ENCODE measurements around the gene PRDM15.

Gene PRDM15

DNA sequence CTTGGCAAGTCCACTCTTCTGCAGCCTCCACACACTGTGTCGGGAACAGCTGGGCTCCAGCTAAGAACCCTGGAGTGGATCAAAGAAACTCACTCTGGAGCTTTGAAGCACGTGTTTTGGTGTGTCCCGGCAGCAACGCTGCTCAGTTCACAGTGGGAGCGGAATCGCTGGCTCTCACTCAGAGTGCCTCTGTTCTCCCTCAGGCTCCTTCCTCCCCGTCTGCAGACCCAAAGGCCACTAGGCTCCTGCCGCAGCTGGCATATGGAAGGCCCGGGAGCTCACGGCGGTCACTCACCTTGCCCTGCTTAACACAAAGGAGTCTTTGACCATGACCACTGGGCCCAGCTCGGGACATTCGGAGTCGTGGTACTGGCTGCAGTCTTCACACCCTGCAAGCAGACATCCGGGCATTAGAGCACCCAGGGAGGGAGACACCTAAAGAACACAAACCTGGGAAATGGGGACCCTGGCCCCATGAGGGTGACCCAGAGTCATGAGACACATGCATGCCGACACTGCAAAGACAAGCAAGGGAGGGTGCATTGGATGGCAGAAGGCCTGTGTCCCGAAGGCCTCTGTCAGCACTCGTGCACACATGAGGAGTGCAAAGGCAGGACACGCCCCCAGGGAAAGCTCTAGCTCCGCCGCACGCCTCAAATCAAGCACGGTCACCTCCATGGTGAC lies 19.7 kb downstream of the PRDM15 start:
- no peak for DNase-seq

- no peak for DNase-seq
Observed at GRCh38 chr21:41858466-41859296, 20.5 kb downstream of the PRDM15 start.

DNA sequence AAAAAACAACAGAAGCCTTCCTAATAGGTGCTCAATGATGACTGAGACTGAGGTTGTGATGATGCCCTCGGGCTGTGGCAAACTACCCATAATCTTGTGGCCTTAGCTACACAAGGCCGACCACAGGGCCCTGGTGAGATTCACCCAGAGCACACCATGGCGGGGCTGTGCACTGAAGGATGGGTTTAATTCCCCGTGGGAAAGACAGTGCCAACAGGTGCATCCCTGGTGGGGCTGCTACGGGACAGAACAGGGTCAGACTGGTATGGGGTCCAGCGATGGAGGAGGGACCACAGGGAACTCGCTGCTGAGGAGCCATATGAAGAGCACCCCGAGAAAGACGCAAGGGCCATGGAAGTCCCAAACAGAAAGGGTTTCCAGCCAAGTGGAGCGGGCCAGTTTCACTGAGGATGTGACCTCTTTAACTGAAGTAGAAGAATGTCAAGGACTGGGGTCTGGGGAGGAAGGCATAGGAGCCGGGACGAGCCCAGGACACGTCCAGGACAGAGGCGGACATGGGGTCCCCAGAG lies 21.3 kb downstream of the PRDM15 start:
- no peak for DNase-seq

- DNase-seq: no peak
Observed at GRCh38 chr21:41856572-41856971, 22.6 kb downstream of the PRDM15 start.

- no peak for DNase-seq
Observed at GRCh38 chr21:41854426-41854995, 24.6 kb downstream of the PRDM15 start.

DNA sequence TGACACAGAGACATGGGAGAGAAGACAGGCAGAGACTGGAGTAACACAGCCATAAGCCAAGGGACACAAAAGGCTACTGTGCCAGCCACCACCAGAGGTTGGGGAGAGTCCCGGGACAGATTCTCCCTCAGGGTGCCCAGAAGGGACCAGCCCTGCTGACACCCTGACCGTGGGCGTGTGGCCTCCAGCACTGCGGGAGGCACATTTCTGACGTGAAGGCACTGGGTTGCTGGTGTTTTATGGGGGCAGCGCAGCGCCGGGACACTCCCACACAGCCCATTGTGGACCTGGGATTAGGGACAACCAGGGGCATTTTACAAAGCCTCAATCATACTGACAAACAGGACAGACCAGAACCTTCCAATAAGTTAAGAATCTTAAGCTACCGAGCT lies 26.2 kb downstream of the PRDM15 start:
- DNase-seq: no peak

- no peak for DNase-seq
Observed at GRCh38 chr21:41852151-41852928, 26.8 kb downstream of the PRDM15 start.

DNA sequence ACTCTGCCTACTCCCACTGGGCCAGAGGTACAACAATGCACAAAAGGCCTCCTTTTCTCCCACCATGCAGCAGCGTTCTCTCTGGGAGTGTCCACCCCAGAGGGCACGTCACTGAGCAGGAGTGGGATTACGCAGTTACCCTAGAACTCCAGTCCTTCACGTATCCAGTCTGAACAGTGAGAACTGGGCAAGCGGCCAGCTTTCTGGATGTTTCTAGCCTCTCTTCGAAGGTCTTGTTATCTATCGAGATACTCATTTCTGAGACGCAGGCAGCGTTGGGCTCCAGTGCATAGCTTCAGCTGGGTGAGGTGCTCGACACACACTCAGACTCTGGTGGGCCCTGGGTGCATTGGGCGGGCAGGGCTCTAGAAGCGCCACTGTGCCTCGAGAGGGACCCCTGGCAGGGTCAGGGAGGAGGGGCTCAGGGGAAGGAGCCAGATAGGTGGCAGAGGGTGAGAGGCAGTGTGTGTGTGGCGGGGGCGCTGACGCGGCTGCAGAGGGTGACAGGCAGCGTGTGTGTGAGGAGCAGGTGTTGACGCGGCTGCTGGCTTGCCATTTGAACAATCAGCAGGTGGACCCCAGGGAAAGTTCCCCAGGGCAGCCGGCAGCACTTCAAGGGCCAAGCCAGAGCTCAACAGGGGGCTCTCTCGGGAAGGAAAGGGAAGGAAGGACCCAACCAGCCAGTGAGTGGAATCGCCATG lies 27.9 kb downstream of the PRDM15 start:
- DNase-seq: no peak

DNA sequence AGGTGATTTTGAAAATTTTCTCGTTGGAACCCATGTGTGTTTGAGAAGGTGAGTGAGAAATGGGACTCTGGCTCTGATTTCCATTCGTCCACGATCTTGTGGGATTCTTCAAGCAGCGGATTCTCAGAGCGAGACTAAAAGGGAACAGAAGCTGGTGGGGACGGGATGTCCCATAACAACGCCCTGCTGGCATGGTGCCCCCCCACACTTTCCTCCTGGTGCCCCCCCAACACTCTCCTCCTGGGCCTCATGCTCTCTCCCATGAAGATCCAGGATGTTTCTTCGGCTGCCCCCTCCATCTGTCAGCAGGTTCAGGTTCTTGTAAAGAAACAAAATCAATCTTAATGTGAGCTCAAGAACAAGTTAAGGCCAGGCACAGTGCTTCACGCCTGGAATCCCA lies 29.1 kb downstream of the PRDM15 start:
- DNase-seq: no peak

- DNase-seq: no peak
Observed at GRCh38 chr21:41848958-41849580, 30.1 kb downstream of the PRDM15 start.

- no peak for DNase-seq
Observed at GRCh38 chr21:41848533-41848932, 30.6 kb downstream of the PRDM15 start.

DNA sequence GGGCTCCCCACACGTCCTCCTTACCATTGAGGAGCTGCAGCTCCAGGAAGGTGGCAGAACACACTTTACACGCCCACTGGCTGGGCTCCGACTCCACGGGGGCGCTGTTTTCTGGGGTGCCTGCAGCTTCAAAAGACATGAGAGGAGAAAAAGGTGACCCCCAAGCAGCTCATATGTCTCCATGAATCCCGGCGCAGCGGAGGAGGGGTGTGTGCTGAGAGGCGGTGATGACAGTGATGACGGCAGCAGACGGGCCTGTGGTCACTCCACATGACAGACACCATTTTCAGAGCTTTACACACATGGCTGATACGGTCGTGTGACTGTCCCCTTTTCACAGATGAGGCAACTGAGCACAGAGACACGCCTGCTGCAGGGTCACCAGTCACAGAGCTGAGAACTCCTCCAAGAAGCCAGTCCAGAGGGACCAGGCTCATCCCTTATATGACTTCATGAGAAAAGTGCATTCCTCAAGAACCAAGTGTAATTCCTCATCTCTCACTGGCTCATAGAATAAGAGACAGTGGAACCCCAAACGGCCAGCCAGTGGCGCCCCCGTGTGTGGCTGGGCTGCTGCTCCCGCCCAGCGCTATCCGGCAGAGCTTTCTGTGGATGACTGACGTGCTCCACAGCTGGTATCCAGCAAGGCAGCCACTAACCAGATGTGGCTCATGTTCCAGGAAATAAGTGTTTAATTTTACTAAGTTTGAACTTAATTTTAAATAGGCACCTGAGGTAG lies 31.9 kb downstream of the PRDM15 start:
- DNase-seq: no peak

- no peak for DNase-seq
Observed at GRCh38 chr21:41846536-41846935, 32.6 kb downstream of the PRDM15 start.

- no peak for DNase-seq
Observed at GRCh38 chr21:41846033-41846317, 33.2 kb downstream of the PRDM15 start.

- DNase-seq: no peak
Observed at GRCh38 chr21:41845310-41846032, 33.7 kb downstream of the PRDM15 start.

GRCh38 chr21:41843584-41843983 lies 35.6 kb downstream of the PRDM15 start:
- DNase-seq: no peak

DNA sequence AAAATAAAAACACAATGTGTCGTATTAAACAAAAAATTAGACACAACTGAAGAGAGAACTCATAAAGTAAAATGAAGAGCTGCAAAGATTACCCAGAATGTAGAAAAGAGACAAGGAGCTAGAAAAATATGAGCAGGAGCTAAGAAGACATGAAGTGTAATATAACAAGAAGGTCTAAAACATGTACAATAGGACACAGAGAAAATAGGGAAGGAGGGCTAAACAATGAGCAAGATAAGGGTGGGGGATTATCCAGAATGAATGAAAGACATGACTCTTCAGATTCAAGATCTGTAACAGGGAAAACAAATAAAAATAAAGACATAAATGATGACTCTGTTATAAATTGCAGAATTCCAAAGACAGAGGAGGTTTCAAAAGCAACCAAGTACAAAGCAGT lies 38.3 kb downstream of the PRDM15 start:
- no peak for DNase-seq

GRCh38 chr21:41839387-41840000 lies 39.6 kb downstream of the PRDM15 start:
- DNase-seq: no peak

- DNase-seq: no peak
Observed at GRCh38 chr21:41837756-41838297, 41.3 kb downstream of the PRDM15 start.
